Femur (tissue), 1 donor: Measurements from ENCODE around the gene CTAG1A.
"Not testable (repeated sequence)": the region's sequence is repeated elsewhere in the genome, so short reads cannot be mapped to it uniquely, and the experiment has no call there.

Source experiments
- DNase-seq: peaks from one replicate; pipeline ENCODE4 v3.0.0-alpha.2; 2017

CTAG1A gene

DNA sequence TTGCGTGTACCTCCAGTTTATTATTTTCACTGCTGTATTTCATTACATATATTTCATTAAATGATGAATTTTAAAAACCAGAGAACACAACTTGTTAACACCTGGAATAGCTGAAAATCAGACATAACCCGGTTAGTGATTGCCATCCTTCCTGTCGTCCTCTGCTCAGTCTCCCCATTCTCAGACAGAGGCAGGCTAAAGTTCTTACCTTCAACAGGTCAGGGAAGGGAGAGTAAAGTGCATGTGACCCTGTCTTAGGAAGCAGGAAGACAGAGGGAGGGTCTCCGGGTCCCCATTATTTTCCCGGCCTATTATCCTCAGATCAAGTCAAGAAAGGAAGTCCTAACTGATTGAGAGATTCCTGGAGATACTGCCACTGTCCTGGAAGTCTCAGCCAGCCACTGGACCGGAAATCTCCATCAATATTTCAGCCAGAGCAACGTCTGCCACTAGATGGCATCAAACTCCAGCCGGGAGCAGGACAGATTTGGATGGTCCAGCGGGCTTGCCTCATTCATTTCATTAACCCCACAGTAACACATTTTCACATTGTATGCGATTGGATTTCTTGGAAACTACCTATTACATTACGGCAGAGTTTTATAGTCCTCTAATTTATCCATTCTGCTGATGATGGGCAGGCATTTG lies 36.0 kb downstream of the CTAG1A start:
- DNase-seq: not testable (repeated sequence)

DNA sequence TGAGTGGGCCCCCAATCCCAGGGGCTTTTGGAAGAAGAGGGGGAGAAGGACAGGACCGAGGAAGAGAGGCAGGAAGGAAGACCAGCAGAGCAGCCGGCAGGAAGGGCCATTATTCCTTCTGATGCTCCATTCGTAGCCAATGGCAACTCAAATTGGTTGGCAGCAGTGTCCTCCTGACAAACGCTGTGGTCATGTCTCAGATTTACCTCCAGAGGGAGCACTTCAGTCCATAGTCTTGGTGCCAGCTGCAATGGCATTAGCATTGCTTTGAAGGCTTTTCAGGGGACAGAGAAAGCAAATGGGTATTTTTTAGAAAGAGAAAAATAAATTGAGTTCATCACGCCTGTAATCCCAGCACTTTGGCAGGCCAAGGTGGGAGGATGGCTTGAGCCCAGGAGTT lies 44.0 kb downstream of the CTAG1A start:
- not testable (repeated sequence) for DNase-seq

DNA sequence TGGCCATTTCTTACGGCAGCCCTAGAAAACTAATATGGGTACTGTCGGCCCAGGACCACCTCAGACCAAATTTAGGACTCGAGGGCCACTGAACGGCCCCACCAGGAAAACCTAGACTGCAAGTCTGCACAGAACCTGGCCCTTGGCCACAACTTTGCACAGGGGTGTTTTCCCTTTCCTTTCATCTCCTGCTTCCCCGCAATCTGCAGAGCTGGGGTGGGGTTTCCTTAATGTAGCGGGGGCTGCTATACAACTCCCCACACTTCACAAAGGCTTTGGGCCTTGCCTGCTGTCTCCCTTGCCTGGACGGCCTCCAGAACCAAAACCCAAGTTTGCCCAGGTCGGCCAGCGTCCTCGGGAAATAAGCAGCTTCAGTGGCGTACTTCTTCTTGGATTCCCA lies 46.0 kb downstream of the CTAG1A start:
- not testable (repeated sequence) for DNase-seq

DNA sequence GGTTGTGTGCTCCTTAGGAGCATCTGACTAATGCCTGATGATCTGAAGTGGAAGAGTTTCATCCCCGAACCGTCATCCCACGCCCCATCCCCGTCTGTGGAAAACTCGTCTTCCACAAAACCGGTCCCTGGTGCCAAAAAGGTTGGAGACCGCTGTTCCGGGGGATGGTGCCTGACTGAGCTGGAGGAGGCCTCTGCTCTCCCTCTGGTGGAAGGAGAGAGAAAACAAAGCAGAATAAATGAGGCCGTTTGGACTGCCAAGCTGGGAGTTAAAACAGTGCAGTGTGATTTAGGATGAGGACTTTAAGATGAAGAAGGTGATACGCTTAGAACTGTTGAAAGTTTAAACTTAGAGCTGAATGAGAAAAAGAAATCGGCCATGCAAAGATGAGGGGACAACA lies 48.7 kb downstream of the CTAG1A start:
- DNase-seq: not testable (repeated sequence)
